PC-9 (cell line): ENCODE results near the gene NOS1AP. TPM values are rescaled to one million over a fixed set of nuclear protein-coding genes. Genes with fewer than 3 reads are reported as not detected.

Experiments
- BruUV-seq: library from RNA; stranded (reverse); fragments of 400-500 nt; replicated peaks from 2 replicates; lab custom pipeline; 2021; lab: Mats Ljungman, UMichigan
- CTCF ChIA-PET: fragments of 300-600 bp; sonication (Branson Sonifier 250); formaldehyde crosslinking; loops from one replicate; lab custom pipeline; 2022; ENCODE audit warnings: antibody characterized with exemption; lab: Charles Lee
- POLR2A ChIA-PET: fragments of 300-600 bp; sonication (Branson Sonifier 250); formaldehyde crosslinking; loops from one replicate; lab custom pipeline; 2022; ENCODE audit warnings: antibody characterized with exemption; ENCODE audit not compliant: unreplicated experiment; lab: Charles Lee
- DNase-seq, 2 experiments: peaks; one replicate each; pipeline versions ENCODE4 v3.0.0 to v3.0.0-alpha.2; 2015 to 2022; ENCODE audit warnings: mixed read lengths in 1 of 2
- H2AFZ ChIP-seq: fragments of 200-600 bp; sonication (generic); 2 replicates; pipeline ENCODE4 v1.8.1; 2017; ENCODE audit warnings: antibody characterized with exemption
- H3F3A ChIP-seq: fragments of 200-600 bp; sonication (generic); 2 replicates; pipeline ENCODE4 v1.8.1; 2017; ENCODE audit warnings: antibody characterized with exemption, mild to moderate bottlenecking, low read depth; ENCODE audit not compliant: insufficient read depth
- H3K27ac ChIP-seq: fragments of 200-600 bp; sonication (generic); 2 replicates; pipeline ENCODE4 v1.6.1; 2016; ENCODE audit warnings: mixed run types
- H3K27me3 ChIP-seq: fragments of 200-600 bp; sonication (generic); 2 replicates; pipeline ENCODE4 v1.6.1; 2016; ENCODE audit warnings: low read depth, mixed run types; ENCODE audit not compliant: insufficient read depth
- H3K36me3 ChIP-seq: fragments of 200-600 bp; sonication (generic); 2 replicates; pipeline ENCODE4 v1.6.1; 2016; ENCODE audit warnings: low read depth, mixed run types
- H3K4me1 ChIP-seq: fragments of 200-600 bp; sonication (generic); replicated peaks from 2 replicates; pipeline ENCODE4 v1.6.1; 2016; ENCODE audit warnings: mixed run types; ENCODE audit not compliant: insufficient read depth
- H3K4me2 ChIP-seq: fragments of 200-600 bp; sonication (generic); 2 replicates; pipeline ENCODE4 v1.6.1; 2017; ENCODE audit warnings: mixed run types
- H3K4me3 ChIP-seq: fragments of 200-600 bp; sonication (generic); 2 replicates; pipeline ENCODE4 v1.6.1; 2016; ENCODE audit warnings: mixed run types
- H3K79me2 ChIP-seq: fragments of 200-600 bp; sonication (generic); 2 replicates; pipeline ENCODE4 v1.6.1; 2017; ENCODE audit warnings: low read depth, mixed run types
- H3K9me2 ChIP-seq: fragments of 200-600 bp; sonication (generic); 2 replicates; pipeline ENCODE4 v1.8.1; 2017; ENCODE audit warnings: mild to moderate bottlenecking; ENCODE audit not compliant: insufficient read depth
- H3K9me3 ChIP-seq: fragments of 200-600 bp; sonication (generic); 2 replicates; pipeline ENCODE4 v1.8.1; 2016; ENCODE audit warnings: low read depth; ENCODE audit not compliant: insufficient read depth
- H4K20me1 ChIP-seq: fragments of 200-600 bp; sonication (generic); 2 replicates; pipeline ENCODE4 v1.8.1; 2017; ENCODE audit not compliant: insufficient read depth
- CTCF ChIP-seq: fragments of 200-600 bp; sonication (generic); conservative IDR thresholded peaks from 2 replicates; pipeline ENCODE4 v1.6.1; 2017; ENCODE audit warnings: mixed run types, antibody characterized with exemption, mild to moderate bottlenecking, moderate library complexity
- EZH2 ChIP-seq: fragments of 200-600 bp; sonication (generic); IDR thresholded peaks from 2 replicates; pipeline ENCODE4 v1.8.0; 2017; ENCODE audit warnings: antibody characterized with exemption, low read depth
- intact Hi-C: fragments of 100-400 bp; cut with micrococcal nuclease; formaldehyde crosslinking; loops from one replicate; pipeline ENCODE4 v1.10.0; 2022; ENCODE audit not compliant: unreplicated experiment
- total RNA-seq: library from RNA; stranded (reverse); gene quantifications from 2 replicates; pipeline ENCODE4 v1.2.3, GENCODE V29; 2021

NOS1AP gene
- total RNA-seq, 1 experiment from 2014 or later: 9.9 TPM

- no peak overlapping the region for H3K27ac ChIP-seq
- H3K4me3 ChIP-seq: no peak overlapping the region
- intact Hi-C loops: no loop called here
- H2AFZ ChIP-seq: no peak overlapping the region
- H3K36me3 ChIP-seq: no peaks in the 10 kb centered on the region
- H3K79me2 ChIP-seq: peaks cover 86% of the 10 kb centered on the region
- POLR2A ChIA-PET: interaction anchor here (0.5 to 0.6 kb wide), 2 partner anchors 9 to 41 kb away, joined by 3 to 4 read pairs; no protein-coding TSS in a partner anchor
- CTCF ChIA-PET: no interaction called here
- no peak for DNase-seq
- TF ChIP-seq EZH2: no peak
- H3K9me2 ChIP-seq: no peaks in the 10 kb centered on the region
- no peaks in the 10 kb centered on the region for H3K9me3 ChIP-seq
- BruUV-seq: no TSS peak
- H3F3A ChIP-seq: peaks cover 17% of the 10 kb centered on the region
- H3K27me3 ChIP-seq: no peaks in the 10 kb centered on the region
- H3K4me1 ChIP-seq: peaks cover 57% of the 10 kb centered on the region
- H3K4me2 ChIP-seq: no peak overlapping the region
- H4K20me1 ChIP-seq: peaks cover 46% of the 10 kb centered on the region
These were observed 124.3 kb downstream of the NOS1AP start for GRCh38 chr1:162193815-162194214.

- BruUV-seq: no TSS peak
- Histone ChIP-seq H2AFZ (no peak overlapping the region), H3K4me1 (peaks cover 63% of the 10 kb centered on the region), H4K20me1 (peaks cover 46% of the 10 kb centered on the region), H3K9me2 (no peaks in the 10 kb centered on the region), H3K27me3 (no peaks in the 10 kb centered on the region), H3K36me3 (no peaks in the 10 kb centered on the region), H3K4me2 (no peak overlapping the region), H3F3A (peaks cover 17% of the 10 kb centered on the region), H3K27ac (no peak overlapping the region), H3K79me2 (peaks cover 95% of the 10 kb centered on the region), H3K9me3 (no peaks in the 10 kb centered on the region), H3K4me3 (no peak overlapping the region)
- ChIA-PET CTCF (no interaction called here), POLR2A (no interaction called here)
- no peak for TF ChIP-seq EZH2
- TF ChIP-seq CTCF: no peak
- no peak for DNase-seq
- intact Hi-C loops: no loop called here
These were observed 126.1 kb downstream of the NOS1AP start for GRCh38 chr1:162195567-162195966.

- no TSS peak for BruUV-seq
- peaks cover 54% of the 10 kb centered on the region for H3K4me1 ChIP-seq
- H4K20me1 ChIP-seq: peaks cover 52% of the 10 kb centered on the region
- H3K9me2 ChIP-seq: no peaks in the 10 kb centered on the region
- no peaks in the 10 kb centered on the region for H3K36me3 ChIP-seq
- no peak overlapping the region for H3K27ac ChIP-seq
- no peaks in the 10 kb centered on the region for H3K27me3 ChIP-seq
- DNase-seq: no peak
- H3K9me3 ChIP-seq: no peaks in the 10 kb centered on the region
- no peak overlapping the region for H3K4me3 ChIP-seq
- H2AFZ ChIP-seq: no peak overlapping the region
- peaks cover 95% of the 10 kb centered on the region for H3K79me2 ChIP-seq
- H3F3A ChIP-seq: peaks cover 11% of the 10 kb centered on the region
- POLR2A ChIA-PET: no interaction called here
- H3K4me2 ChIP-seq: no peak overlapping the region
- CTCF ChIA-PET: no interaction called here
- TF ChIP-seq EZH2: no peak
- no peak for TF ChIP-seq CTCF
- intact Hi-C loops: no loop called here
These were observed 126.9 kb downstream of the NOS1AP start for GRCh38 chr1:162196387-162196786.

GRCh38 chr1:162197041-162197531, 127.6 kb downstream of the NOS1AP start:
- Histone ChIP-seq H3K4me2 (no peak overlapping the region), H2AFZ (no peak overlapping the region), H3K4me3 (no peak overlapping the region), H3F3A (peaks cover 5% of the 10 kb centered on the region; the same call in 1 of the 2 replicates), H3K4me1 (peaks cover 47% of the 10 kb centered on the region), H3K79me2 (peaks cover 97% of the 10 kb centered on the region), H4K20me1 (peaks cover 53% of the 10 kb centered on the region), H3K27me3 (no peaks in the 10 kb centered on the region), H3K27ac (no peak overlapping the region), H3K36me3 (no peaks in the 10 kb centered on the region), H3K9me3 (no peaks in the 10 kb centered on the region), H3K9me2 (no peaks in the 10 kb centered on the region)
- ChIA-PET POLR2A (no interaction called here), CTCF (no interaction called here)
- intact Hi-C loops: no loop called here
- DNase-seq: no peak
- TF ChIP-seq CTCF: no peak
- TF ChIP-seq EZH2: no peak
- BruUV-seq: no TSS peak
